GM18867 (cell line): ENCODE measurements around the gene GRB7.
"Not testable (repeated sequence)": the region's sequence is repeated elsewhere in the genome, so short reads cannot be mapped to it uniquely, and the experiment has no call there.

ENCODE experiments used
- ATAC-seq: cut with Tn5 transposase; IDR thresholded peaks from one replicate; pipeline ENCODE4 v1.9.1; 2021; ENCODE audit warnings: mild to moderate bottlenecking, moderate library complexity; ENCODE audit not compliant: unreplicated experiment

Gene GRB7

GRCh38 chr17:39709319-39709997 is 28.3 kb upstream of the GRB7 start:
- no peak for ATAC-seq

- no peak for ATAC-seq
Observed at GRCh38 chr17:39709998-39710964, 27.5 kb upstream of the GRB7 start.

GRCh38 chr17:39711071-39711470 is 26.7 kb upstream of the GRB7 start:
- ATAC-seq: not testable (repeated sequence)

GRCh38 chr17:39711851-39712250 is 25.9 kb upstream of the GRB7 start:
- ATAC-seq: no peak

- no peak for ATAC-seq
Observed at GRCh38 chr17:39714234-39714633, 23.5 kb upstream of the GRB7 start.

- ATAC-seq: no peak
Observed at GRCh38 chr17:39715375-39716072, 22.2 kb upstream of the GRB7 start.

GRCh38 chr17:39716073-39716818 is 21.5 kb upstream of the GRB7 start:
- no peak for ATAC-seq

- no peak for ATAC-seq
Observed at GRCh38 chr17:39716879-39717536, 20.7 kb upstream of the GRB7 start.

GRCh38 chr17:39717660-39718059 is 20.1 kb upstream of the GRB7 start:
- no peak for ATAC-seq

GRCh38 chr17:39719563-39720355 is 18.0 kb upstream of the GRB7 start:
- no peak for ATAC-seq

GRCh38 chr17:39722104-39722503 is 15.6 kb upstream of the GRB7 start:
- ATAC-seq: no peak

GRCh38 chr17:39722965-39723848 is 14.5 kb upstream of the GRB7 start:
- ATAC-seq: no peak

- no peak for ATAC-seq
Observed at GRCh38 chr17:39724731-39725130, 13.0 kb upstream of the GRB7 start.

- ATAC-seq: not testable (repeated sequence)
Observed at GRCh38 chr17:39725923-39726322, 11.8 kb upstream of the GRB7 start.

GRCh38 chr17:39726617-39727016 is 11.1 kb upstream of the GRB7 start:
- ATAC-seq: no peak

GRCh38 chr17:39727556-39727955 is 10.2 kb upstream of the GRB7 start:
- ATAC-seq: no peak

GRCh38 chr17:39729280-39729851 is 8.4 kb upstream of the GRB7 start:
- no peak for ATAC-seq
